Measurements from ENCODE around the gene QRSL1. TPM values are rescaled to one million over a fixed set of nuclear protein-coding genes. Genes with fewer than 3 reads are reported as not detected.

QRSL1 gene
- total RNA-seq, 2 experiments from 2014 or later: 63.9 to 71.8 TPM

DNA sequence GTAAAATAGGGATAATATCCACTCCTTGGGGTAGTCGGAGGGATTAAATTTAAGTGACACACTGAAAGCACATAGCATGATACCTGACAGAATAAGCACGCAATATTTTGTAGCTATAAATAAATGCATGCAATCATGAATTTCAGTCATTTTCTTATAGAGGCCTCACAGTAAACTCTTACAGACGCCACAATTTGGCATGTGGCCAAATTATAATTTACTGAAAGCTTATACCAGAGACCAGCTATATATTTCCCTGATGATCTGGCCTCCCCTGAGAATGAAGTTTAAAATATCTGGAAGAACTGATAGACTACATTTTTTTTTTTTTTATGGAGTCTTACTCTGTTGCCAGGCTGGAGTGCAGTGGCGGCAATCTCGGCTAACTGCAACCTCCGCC, 40.9 kb downstream of the QRSL1 start:
- peaks cover 43% of the 10 kb centered on the region for H3K4me1 ChIP-seq (ENCODE audit: insufficient read depth, low read length, poor library complexity, severe bottlenecking)
- TF ChIP-seq, protein P1, sequence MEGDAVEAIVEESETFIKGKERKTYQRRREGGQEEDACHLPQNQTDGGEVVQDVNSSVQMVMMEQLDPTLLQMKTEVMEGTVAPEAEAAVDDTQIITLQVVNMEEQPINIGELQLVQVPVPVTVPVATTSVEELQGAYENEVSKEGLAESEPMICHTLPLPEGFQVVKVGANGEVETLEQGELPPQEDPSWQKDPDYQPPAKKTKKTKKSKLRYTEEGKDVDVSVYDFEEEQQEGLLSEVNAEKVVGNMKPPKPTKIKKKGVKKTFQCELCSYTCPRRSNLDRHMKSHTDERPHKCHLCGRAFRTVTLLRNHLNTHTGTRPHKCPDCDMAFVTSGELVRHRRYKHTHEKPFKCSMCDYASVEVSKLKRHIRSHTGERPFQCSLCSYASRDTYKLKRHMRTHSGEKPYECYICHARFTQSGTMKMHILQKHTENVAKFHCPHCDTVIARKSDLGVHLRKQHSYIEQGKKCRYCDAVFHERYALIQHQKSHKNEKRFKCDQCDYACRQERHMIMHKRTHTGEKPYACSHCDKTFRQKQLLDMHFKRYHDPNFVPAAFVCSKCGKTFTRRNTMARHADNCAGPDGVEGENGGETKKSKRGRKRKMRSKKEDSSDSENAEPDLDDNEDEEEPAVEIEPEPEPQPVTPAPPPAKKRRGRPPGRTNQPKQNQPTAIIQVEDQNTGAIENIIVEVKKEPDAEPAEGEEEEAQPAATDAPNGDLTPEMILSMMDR (conservative IDR thresholded peaks at IDR 0.05; ENCODE audit: low read length): no peak
- no peak for TF ChIP-seq EZH2phosphoT487 (IDR thresholded peaks at IDR 0.05; ENCODE audit: borderline replicate concordance, low read depth, low read length)
- intact Hi-C loops (cut with micrococcal nuclease; ENCODE audit: unreplicated experiment): no loop called here
- no peak overlapping the region for H3K27ac ChIP-seq (ENCODE audit: low read depth, low read length, poor library complexity, severe bottlenecking)
- H3K4me3 ChIP-seq (ENCODE audit: low read depth, low read length, poor library complexity, severe bottlenecking): no peak overlapping the region
- H3K9me3 ChIP-seq (ENCODE audit: low read length): 0 out of 2 replicates have a peak, but pooled peaks cover 3% of the 10 kb centered on the region
- ChIA-PET POLR2A (interaction anchor here (0.6 to 2.0 kb wide), 3 partner anchors 13 to 1807 kb away, joined by 3 to 8 read pairs (median 5); no protein-coding TSS in a partner anchor), CTCF (ENCODE audit: unreplicated experiment) (no interaction called here)
- H3K36me3 ChIP-seq (ENCODE audit: insufficient read depth, low read length): peaks cover 32% of the 10 kb centered on the region
- no peak overlapping the region for H3K4me2 ChIP-seq (ENCODE audit: low read length)
- no peak overlapping the region for H2AFZ ChIP-seq (ENCODE audit: low read length)
- H4K20me1 ChIP-seq (ENCODE audit: insufficient read depth, low read length): no peaks in the 10 kb centered on the region
- BruUV-seq (replicated peaks): no TSS peak
- H3K79me2 ChIP-seq (ENCODE audit: insufficient read depth, low read depth, low read length): peaks cover 14% of the 10 kb centered on the region; the same call in 1 of the 2 replicates
- H3K9me2 ChIP-seq (ENCODE audit: insufficient read depth, low read length): no peaks in the 10 kb centered on the region
- no peak for DNase-seq (ENCODE audit: low spot score)

DNA sequence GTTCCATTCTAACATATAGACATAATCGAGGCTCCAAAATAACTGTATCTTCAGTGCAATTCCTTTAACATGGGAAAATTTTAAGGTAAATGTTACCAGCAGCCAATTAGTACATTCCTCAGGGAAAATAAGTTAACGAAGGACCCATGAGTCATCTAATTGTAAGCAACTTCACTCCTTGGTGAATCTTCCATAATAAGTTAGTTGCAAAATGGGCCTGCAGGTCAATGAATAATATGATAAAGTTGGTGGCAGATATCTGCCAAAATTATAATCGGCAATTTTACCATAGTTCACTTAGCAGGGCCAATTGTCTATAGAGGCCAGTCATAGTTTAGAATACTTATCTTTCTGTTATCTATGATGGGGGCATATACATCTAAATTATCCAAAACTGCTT, 42.3 kb downstream of the QRSL1 start:
- Histone ChIP-seq H3K4me1 (ENCODE audit: insufficient read depth, low read length, poor library complexity, severe bottlenecking) (peaks cover 30% of the 10 kb centered on the region), H2AFZ (ENCODE audit: low read length) (no peak overlapping the region), H3K4me2 (ENCODE audit: low read length) (no peak overlapping the region), H4K20me1 (ENCODE audit: insufficient read depth, low read length) (no peaks in the 10 kb centered on the region), H3K79me2 (ENCODE audit: insufficient read depth, low read depth, low read length) (peaks cover 14% of the 10 kb centered on the region; the same call in 1 of the 2 replicates), H3K9me3 (ENCODE audit: low read length) (no peaks in the 10 kb centered on the region), H3K27ac (ENCODE audit: low read depth, low read length, poor library complexity, severe bottlenecking) (no peak overlapping the region), H3K4me3 (ENCODE audit: low read depth, low read length, poor library complexity, severe bottlenecking) (no peak overlapping the region), H3K9me2 (ENCODE audit: insufficient read depth, low read length) (no peaks in the 10 kb centered on the region), H3K36me3 (ENCODE audit: insufficient read depth, low read length) (peaks cover 20% of the 10 kb centered on the region)
- ChIA-PET POLR2A (no interaction called here), CTCF (ENCODE audit: unreplicated experiment) (no interaction called here)
- intact Hi-C loops (cut with micrococcal nuclease; ENCODE audit: unreplicated experiment): no loop called here
- TF ChIP-seq, protein P1 (conservative IDR thresholded peaks at IDR 0.05; ENCODE audit: low read length): no peak
- TF ChIP-seq EZH2phosphoT487 (IDR thresholded peaks at IDR 0.05; ENCODE audit: borderline replicate concordance, low read depth, low read length): no peak
- no peak for DNase-seq (ENCODE audit: low spot score)
- BruUV-seq (replicated peaks): no TSS peak

DNA sequence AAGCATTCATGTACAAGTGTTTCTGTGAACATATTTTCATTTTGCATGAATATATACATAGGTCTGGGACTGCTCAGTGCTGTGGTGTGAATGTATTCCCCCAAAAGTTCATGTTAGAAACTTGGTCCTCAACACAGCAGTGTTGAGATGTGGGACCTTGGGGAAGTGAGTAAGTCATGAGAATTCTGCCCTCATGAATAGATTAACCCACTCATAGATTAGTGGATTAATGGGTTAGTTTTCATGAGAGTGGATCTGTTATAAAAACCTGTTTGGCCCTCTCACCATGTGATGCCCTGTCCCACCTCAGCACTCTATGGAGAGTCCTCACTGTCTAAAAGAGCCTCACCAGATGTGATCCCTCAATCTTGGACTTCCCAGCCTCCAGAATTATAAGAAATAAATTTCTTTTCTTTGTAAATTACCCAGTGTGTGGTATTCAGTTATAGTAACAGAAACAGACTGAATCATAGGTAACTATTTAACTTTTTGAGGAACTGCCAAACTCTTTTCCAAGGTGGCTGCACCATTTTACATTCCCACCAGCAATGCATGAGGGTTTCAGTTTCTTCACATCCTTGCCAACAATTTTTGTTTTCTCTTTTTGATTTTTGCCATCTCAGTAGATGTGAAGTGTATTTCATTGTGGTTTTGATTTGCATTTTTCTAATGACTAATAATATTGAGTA, 45.3 kb downstream of the QRSL1 start:
- POLR2A ChIA-PET: no interaction called here

More for the DNA sequence above, 45.3 kb downstream of the QRSL1 start:
- CTCF ChIA-PET (ENCODE audit: unreplicated experiment): no interaction called here
- Histone ChIP-seq H4K20me1 (ENCODE audit: insufficient read depth, low read length) (no peaks in the 10 kb centered on the region), H3K36me3 (ENCODE audit: insufficient read depth, low read length) (no peaks in the 10 kb centered on the region), H3K4me2 (ENCODE audit: low read length) (no peak overlapping the region), H3K79me2 (ENCODE audit: insufficient read depth, low read depth, low read length) (no peaks in the 10 kb centered on the region), H3K4me3 (ENCODE audit: low read depth, low read length, poor library complexity, severe bottlenecking) (no peak overlapping the region), H3K9me3 (ENCODE audit: low read length) (no peaks in the 10 kb centered on the region), H3K9me2 (ENCODE audit: insufficient read depth, low read length) (no peaks in the 10 kb centered on the region), H3K4me1 (ENCODE audit: insufficient read depth, low read length, poor library complexity, severe bottlenecking) (peaks cover 25% of the 10 kb centered on the region), H3K27ac (ENCODE audit: low read depth, low read length, poor library complexity, severe bottlenecking) (no peak overlapping the region), H2AFZ (ENCODE audit: low read length) (no peak overlapping the region)
- BruUV-seq (replicated peaks): no TSS peak
- TF ChIP-seq EZH2phosphoT487 (IDR thresholded peaks at IDR 0.05; ENCODE audit: borderline replicate concordance, low read depth, low read length): no peak
- TF ChIP-seq, protein P1 (conservative IDR thresholded peaks at IDR 0.05; ENCODE audit: low read length): no peak
- DNase-seq (ENCODE audit: low spot score): no peak
- intact Hi-C loops (cut with micrococcal nuclease; ENCODE audit: unreplicated experiment): no loop called here

All from OCI-LY7 (cell line).